ENCODE results near the gene TSKS.

DNA sequence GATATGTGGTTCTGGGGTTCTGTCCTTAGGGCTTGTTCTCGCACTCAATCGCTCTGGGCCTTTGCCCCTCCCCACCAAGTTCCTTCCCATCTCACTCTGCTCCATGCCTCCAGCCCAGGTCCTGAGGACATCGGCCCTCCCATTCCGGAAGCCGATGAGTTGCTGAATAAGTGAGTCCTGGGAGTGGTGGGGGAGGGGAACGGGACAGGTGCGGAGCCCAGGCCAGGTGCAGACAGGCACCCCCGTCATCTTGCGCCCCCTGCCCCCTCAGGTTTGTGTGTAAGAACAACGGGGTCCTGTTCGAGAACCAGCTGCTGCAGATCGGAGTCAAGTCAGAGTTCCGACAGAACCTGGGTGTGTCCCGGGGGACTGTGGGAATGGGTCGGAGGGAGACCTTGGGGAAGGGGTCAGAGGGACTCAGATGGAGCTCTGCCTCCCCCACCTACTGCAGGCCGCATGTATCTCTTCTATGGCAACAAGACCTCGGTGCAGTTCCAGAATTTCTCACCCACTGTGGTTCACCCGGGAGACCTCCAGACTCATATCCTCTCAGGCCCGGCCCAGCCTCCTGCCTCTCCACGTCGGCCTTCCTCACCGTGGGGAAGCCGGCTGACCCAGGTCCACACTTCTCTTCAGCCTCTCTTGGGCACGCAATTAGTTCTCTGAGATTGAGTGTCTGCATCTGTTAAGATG, 39.9 kb upstream of the TSKS start:
- TF ChIP-seq POLR2A (IDR thresholded peaks at IDR 0.05): no peak
- TF ChIP-seq, protein P1, sequence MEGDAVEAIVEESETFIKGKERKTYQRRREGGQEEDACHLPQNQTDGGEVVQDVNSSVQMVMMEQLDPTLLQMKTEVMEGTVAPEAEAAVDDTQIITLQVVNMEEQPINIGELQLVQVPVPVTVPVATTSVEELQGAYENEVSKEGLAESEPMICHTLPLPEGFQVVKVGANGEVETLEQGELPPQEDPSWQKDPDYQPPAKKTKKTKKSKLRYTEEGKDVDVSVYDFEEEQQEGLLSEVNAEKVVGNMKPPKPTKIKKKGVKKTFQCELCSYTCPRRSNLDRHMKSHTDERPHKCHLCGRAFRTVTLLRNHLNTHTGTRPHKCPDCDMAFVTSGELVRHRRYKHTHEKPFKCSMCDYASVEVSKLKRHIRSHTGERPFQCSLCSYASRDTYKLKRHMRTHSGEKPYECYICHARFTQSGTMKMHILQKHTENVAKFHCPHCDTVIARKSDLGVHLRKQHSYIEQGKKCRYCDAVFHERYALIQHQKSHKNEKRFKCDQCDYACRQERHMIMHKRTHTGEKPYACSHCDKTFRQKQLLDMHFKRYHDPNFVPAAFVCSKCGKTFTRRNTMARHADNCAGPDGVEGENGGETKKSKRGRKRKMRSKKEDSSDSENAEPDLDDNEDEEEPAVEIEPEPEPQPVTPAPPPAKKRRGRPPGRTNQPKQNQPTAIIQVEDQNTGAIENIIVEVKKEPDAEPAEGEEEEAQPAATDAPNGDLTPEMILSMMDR (IDR thresholded peaks at IDR 0.05): no peak
- no peak for TF ChIP-seq POLR2AphosphoS5 (IDR thresholded peaks at IDR 0.05; ENCODE audit: insufficient read depth in 1 of 2, low read depth in 1 of 2)

Measured in vagina (tissue), 2 donors.